Natural killer cell (primary cell): ENCODE data around the gene PRDM12. TPM values are rescaled to one million over a fixed set of nuclear protein-coding genes. Genes with fewer than 3 reads are reported as not detected.

ENCODE experiments used
- ATAC-seq, 3 donors: fragments of 150-1000 bp in 2 of 3; fragments of 200-7000 bp in 1 of 3; cut with Tn5 transposase; 1 replicate in 1 of 3; 2 replicates in 2 of 3; pipeline ENCODE4 v1.10.0; 2021; ENCODE audit warnings: mild to moderate bottlenecking in 2 of 3, moderate library complexity in 2 of 3
- DNase-seq, 2 donors: peaks; one replicate each; pipeline versions ENCODE4 v3.0.0 to v3.0.0-alpha.2; 2013 to 2021; ENCODE audit warnings: mixed read lengths in 1 of 2
- H3K27ac ChIP-seq: one replicate; pipeline ENCODE4 v1.5.1; 2013; ENCODE audit warnings: mild to moderate bottlenecking, low read length
- H3K27me3 ChIP-seq: one replicate; pipeline ENCODE4 v1.6.1; 2013; ENCODE audit warnings: low read length; ENCODE audit not compliant: control insufficient read depth, insufficient read depth
- H3K36me3 ChIP-seq: one replicate; pipeline ENCODE4 v1.6.1; 2013; ENCODE audit warnings: low read length; ENCODE audit not compliant: control insufficient read depth, insufficient read depth
- H3K4me1 ChIP-seq: one replicate; pipeline ENCODE4 v1.6.1; 2013; ENCODE audit warnings: low read length; ENCODE audit not compliant: control insufficient read depth, insufficient read depth
- H3K4me3 ChIP-seq: one replicate; pipeline ENCODE4 v1.5.1; 2013; ENCODE audit warnings: low read length
- H3K9me3 ChIP-seq: one replicate; pipeline ENCODE4 v1.6.1; 2013; ENCODE audit warnings: low read length; ENCODE audit not compliant: control insufficient read depth, insufficient read depth
- H3K27ac Mint-ChIP-seq, 2 donors: one replicate each; pipeline ENCODE4 v1.8.0; 2022; ENCODE audit warnings: mild to moderate bottlenecking in 2 of 2, mixed read lengths in 2 of 2, moderate library complexity in 1 of 2
- H3K27me3 Mint-ChIP-seq, 2 donors: one replicate each; pipeline ENCODE4 v1.8.0; 2022; ENCODE audit warnings: low read depth in 2 of 2, mixed read lengths in 2 of 2
- H3K36me3 Mint-ChIP-seq: one replicate; pipeline ENCODE4 v1.8.0; 2022; ENCODE audit warnings: mixed read lengths
- H3K4me1 Mint-ChIP-seq, 2 donors: one replicate each; pipeline ENCODE4 v1.8.0; 2022; ENCODE audit warnings: mixed read lengths in 2 of 2
- H3K4me3 Mint-ChIP-seq: one replicate; pipeline ENCODE4 v1.8.0; 2022; ENCODE audit warnings: mild to moderate bottlenecking, moderate library complexity, mixed read lengths
- H3K9me3 Mint-ChIP-seq, 2 donors: one replicate each; pipeline ENCODE4 v1.8.0; 2022; ENCODE audit warnings: mixed read lengths in 2 of 2
- CTCF ChIP-seq: fragments of 200-600 bp; IDR thresholded peaks from one replicate; pipeline ENCODE4 v1.8.0; 2022; ENCODE audit warnings: antibody characterized with exemption
- WGBS: methylation state at CpG from one replicate; pipeline ENCODE4 v1.1.7; 2013; ENCODE audit warnings: missing lambda C conversion rate; ENCODE audit not compliant: insufficient coverage; 5-methylcytosine and 5-hydroxymethylcytosine counted together
- intact Hi-C: fragments of 100-400 bp; cut with micrococcal nuclease; formaldehyde crosslinking; loops from one replicate; pipeline ENCODE4 v1.14.2; 2022
- total RNA-seq, 4 donors: library from RNA; stranded (reverse); fragments of 120-200 nt in 1 of 4; gene quantifications; one replicate each; pipeline versions ENCODE4 v1.2.3 to v1.2.4, GENCODE V29; 2013 to 2022

PRDM12 gene
- total RNA-seq, 3 donors from 2014 or later (not counting 1 experiment from before 2014, with no cell fraction given), result 0.09 to 0.15 TPM; not detected in 1

- TF ChIP-seq CTCF, result no peak
- H3K4me1 Mint-ChIP-seq, result peaks cover 6 to 17% of the 10 kb centered on the region in 2 donors
- H3K27me3 Mint-ChIP-seq, result peaks cover 38 to 48% of the 10 kb centered on the region in 2 donors
- Histone ChIP-seq H3K36me3 (no peaks in the 10 kb centered on the region), H3K4me3 (no peak overlapping the region), H3K4me1 (peaks cover 13% of the 10 kb centered on the region), H3K9me3 (no peaks in the 10 kb centered on the region), H3K27me3 (peaks cover 44% of the 10 kb centered on the region), H3K27ac (no peak overlapping the region)
- no peak for DNase-seq
- intact Hi-C loops, result no loop called here
- no peak overlapping the region for H3K4me3 Mint-ChIP-seq
- 7% methylated on average over 47 of the region's 47 CpGs for WGBS
- no peak overlapping the region for H3K27ac Mint-ChIP-seq
- no peaks in the 10 kb centered on the region for H3K9me3 Mint-ChIP-seq
- no peak for ATAC-seq
- H3K36me3 Mint-ChIP-seq, result no peaks in the 10 kb centered on the region
These were observed 2.8 kb upstream of the PRDM12 start for GRCh38 chr9:130661451-130662098.

- Mint-ChIP-seq H3K36me3 (no peaks in the 10 kb centered on the region), H3K4me1 (peaks cover 6 to 17% of the 10 kb centered on the region in 2 donors), H3K4me3 (peak overlapping the region; percentile 45), H3K9me3 (no peaks in the 10 kb centered on the region), H3K27ac (no peak overlapping the region), H3K27me3 (peaks cover 30 to 51% of the 10 kb centered on the region in 2 donors)
- H3K27ac ChIP-seq, result no peak overlapping the region
- no peak for TF ChIP-seq CTCF
- no peaks in the 10 kb centered on the region for H3K9me3 ChIP-seq
- peaks cover 49% of the 10 kb centered on the region for H3K27me3 ChIP-seq
- H3K4me3 ChIP-seq, result no peak overlapping the region
- no peak for ATAC-seq
- intact Hi-C loops, result no loop called here
- DNase-seq, result no peak
- 10% methylated on average over 49 of the region's 49 CpGs for WGBS
- H3K4me1 ChIP-seq, result peaks cover 13% of the 10 kb centered on the region
- no peaks in the 10 kb centered on the region for H3K36me3 ChIP-seq
These were observed 2.1 kb upstream of the PRDM12 start for GRCh38 chr9:130662099-130662969.

- Histone ChIP-seq H3K27ac (no peak overlapping the region), H3K27me3 (peaks cover 52% of the 10 kb centered on the region), H3K4me3 (no peak overlapping the region), H3K4me1 (peaks cover 13% of the 10 kb centered on the region), H3K36me3 (no peaks in the 10 kb centered on the region), H3K9me3 (no peaks in the 10 kb centered on the region)
- TF ChIP-seq CTCF, result no peak
- H3K27me3 Mint-ChIP-seq, result peaks cover 30 to 50% of the 10 kb centered on the region in 2 donors
- no peak for DNase-seq
- intact Hi-C loops, result no loop called here
- no peak for ATAC-seq
- 4% methylated on average over 15 of the region's 15 CpGs for WGBS
- H3K4me3 Mint-ChIP-seq, result peak overlapping the region; percentile 45
- H3K27ac Mint-ChIP-seq, result no peak overlapping the region
- peaks cover 6 to 17% of the 10 kb centered on the region in 2 donors for H3K4me1 Mint-ChIP-seq
- no peaks in the 10 kb centered on the region for H3K9me3 Mint-ChIP-seq
- no peaks in the 10 kb centered on the region for H3K36me3 Mint-ChIP-seq
These were observed 1.5 kb upstream of the PRDM12 start for GRCh38 chr9:130662970-130663257.
